ENCODE data around the gene C11orf71.

C11orf71 gene

DNA sequence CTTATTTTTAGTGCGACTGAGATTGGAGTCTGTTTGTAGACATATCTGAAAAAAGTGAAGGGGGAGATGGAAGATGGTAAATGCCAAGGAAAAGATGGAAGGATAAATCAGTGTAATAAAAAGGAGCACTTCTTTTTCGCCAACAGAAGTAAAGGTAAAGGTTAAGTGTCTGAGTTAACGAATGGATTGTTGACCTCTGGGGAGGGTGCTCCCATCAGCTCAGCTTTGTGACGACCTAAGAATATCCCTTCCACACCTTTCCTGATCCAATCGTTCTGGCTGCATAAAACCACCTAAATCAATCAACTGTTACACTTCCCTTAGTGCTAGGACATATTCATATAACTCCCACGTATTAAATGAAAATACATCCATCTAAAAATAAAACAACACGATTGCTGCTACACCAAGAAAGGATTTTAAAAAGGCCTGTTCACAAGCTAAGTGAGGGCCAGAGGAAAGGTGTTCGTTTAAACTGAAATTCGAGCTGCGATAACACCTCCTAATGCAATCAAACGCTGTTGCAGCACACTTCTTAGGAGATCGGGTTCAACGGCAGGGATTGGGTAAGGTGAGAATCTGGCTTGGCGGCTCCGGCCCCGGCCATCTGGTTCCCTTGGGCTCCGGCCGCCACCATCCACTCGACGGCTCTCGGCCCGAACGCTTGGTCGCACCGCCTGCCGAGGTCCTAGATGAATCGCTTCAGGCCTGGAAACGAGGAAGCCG is 658 bp downstream of the C11orf71 start:
- DNase-seq (ENCODE audit: low read depth in 2 of 2), result no peak

DNA sequence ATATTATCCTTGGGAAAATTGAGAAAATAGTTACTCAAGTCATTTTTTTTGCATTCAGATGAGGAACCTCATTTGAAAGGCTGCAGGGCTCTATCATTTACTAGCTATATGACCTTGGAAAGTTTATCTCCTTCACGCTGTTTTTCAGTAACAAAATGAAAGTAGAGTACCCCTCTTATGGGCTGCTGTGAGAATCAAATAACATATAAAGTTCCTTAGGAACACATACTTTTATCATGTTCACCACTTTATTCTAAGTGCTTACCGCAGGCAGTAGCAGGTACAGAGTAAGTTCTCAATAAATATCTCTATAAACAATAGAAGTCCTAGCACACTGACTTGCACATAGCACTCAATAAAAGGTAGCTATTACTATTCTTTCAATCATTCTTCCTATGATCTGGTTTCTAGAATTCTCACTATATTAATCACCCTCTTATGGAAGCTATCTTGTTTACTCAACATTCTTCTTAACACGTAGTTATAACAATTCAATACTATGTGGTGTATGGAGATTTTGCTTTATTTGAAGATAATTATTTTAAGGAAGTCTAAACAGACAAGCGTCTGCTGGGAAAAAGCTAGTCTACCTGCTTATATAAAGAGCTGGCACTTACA is 1.9 kb downstream of the C11orf71 start:
- no peak for DNase-seq (ENCODE audit: low read depth in 2 of 2)

DNA sequence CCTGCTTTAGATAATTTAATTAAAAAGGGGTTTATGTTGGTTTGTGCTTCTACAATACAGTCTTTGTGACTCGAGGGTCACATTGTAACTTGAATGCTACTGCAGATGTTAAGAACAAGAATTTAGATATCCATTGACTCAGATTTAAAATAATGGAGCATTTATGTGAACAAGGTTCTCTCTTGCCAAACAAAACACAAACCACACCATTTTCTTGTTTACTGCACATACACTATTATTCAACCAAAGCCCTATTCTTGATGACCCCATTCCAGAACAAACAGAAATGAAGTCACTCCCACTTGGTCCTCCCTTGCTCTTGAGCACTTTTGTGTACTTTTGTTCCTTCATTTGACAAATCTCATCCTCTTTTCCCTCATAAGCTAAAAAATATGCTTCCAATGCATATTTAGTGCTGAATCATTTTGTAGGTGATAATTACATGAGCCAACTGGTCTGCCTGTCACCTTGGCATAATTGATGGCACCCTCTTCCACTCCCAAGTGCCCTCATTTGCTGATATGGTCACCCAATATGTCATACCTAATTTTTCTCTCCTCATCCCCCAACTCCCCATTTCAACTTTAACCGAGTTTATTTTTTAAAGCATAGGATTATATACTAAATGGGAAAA is 2.8 kb downstream of the C11orf71 start:
- no peak for DNase-seq (ENCODE audit: low read depth in 2 of 2)

DNA sequence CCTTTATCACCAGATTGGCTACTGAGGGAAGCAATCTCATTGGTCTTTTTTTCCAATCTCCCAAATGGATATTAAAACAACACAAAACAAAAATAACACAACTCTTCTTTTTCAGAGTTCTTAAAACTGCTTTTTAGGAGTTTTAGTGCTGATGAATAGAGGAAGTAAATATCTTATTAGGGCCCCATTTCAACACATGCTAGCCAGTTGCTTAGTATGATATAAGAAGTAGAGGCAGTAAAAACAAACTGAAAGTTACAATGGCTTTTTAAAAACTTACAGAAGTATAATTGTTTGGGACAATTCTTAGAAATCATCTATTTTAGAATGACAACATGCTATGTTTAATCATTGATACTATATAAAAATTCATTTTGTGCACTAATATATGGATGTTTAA is 3.4 kb downstream of the C11orf71 start:
- DNase-seq (ENCODE audit: low read depth in 2 of 2), result no peak

DNA sequence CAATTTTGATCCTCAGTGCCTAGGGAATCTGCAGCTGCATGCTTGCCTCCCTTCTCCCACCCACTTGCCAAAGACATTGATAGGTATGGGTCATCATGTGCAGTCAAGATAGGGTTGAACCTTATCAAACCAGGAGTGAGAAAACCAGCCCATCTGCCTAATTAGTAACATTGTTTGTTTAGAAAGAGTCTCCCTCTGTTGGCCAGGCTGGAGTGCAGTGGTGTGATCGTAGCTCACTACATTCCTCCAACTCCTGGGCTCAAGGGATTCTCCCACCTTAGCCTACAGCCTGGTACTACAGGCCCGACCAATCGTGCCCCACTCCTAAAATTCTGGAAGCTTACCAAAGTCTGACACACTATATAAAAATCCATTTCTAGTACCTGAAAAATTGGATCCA is 4.6 kb downstream of the C11orf71 start:
- DNase-seq (ENCODE audit: low read depth in 2 of 2), result no peak

DNA sequence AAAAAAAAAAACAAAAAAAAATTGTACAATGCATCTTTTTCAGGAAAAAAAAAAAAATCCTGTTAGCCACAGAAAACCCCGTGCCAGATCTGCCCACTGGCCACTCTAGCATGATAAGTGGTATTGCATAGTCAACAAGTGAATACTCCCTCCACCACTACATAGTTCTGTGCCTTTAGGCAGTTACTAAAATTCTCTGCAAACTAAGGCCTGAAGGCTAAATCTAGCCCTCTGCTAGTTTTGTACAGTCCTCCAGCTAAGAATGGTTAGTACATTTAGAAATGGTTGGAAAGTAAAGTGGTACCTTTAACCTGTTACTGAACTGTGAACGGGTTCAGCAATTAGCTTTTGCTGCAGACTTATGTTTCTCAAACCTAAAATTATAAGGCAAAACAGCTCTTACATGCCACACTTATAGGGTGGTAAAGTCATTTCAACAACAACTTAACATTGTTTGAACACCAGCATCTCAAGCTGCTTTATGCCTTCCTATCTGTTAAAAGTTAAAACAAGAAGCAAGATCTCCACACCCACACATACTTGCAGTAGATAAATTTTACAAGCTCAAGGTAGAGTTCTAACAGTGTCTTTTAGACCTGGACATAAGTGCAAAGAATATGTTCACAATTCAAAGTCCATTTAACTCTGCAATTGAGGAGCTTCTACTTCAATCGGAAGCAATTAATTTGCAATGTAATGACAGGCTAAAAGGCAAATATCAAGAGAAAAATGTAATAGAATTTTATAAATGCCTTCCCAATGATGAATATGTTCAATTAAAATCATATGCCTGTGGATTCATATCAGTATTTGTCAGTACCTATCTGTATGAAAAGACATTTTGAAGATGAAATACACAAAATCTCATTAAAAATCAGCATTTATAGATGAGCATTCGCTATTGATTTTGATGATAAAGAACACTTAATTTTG is 7.3 kb downstream of the C11orf71 start:
- no peak for DNase-seq (ENCODE audit: low read depth in 2 of 2)

DNA sequence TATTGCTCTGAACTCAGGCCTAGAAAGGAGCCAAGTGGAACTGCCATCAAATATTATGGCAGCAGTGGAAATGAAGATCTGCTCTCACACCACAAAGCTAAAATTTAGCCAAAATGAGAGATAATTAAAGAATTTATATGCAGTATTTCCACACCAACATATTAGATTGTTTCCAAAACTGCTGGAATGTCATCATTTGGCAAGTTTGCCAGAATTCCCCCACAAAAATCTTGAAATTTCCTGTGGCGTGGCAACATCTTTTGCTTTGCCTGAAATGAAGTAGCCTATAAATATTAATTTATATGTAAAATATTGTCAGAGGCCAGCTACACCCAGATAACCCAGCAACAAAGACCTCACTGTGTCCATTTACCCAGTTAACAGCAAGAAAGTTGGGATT is 13.8 kb downstream of the C11orf71 start:
- no peak for DNase-seq (ENCODE audit: low read depth in 2 of 2)

DNA sequence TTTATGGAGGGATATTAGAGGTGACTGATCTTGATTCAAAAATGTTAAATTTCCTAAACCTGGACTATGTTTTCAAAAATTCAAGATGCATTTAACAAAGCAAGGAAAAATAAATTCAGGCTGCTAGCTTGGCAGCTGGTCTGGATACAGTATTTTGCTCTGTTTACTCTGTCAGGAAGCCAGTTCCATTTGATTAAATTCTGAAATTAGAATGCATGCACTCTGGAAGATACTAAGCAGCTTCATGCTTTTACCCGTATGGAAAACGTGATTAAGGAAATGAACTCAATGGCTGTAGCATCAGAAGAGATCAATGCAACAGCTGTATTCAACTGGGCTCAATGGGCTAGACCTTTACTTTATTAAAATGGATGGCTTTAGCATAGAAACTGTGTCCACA is 14.2 kb downstream of the C11orf71 start:
- DNase-seq (ENCODE audit: low read depth in 2 of 2), result no peak

DNA sequence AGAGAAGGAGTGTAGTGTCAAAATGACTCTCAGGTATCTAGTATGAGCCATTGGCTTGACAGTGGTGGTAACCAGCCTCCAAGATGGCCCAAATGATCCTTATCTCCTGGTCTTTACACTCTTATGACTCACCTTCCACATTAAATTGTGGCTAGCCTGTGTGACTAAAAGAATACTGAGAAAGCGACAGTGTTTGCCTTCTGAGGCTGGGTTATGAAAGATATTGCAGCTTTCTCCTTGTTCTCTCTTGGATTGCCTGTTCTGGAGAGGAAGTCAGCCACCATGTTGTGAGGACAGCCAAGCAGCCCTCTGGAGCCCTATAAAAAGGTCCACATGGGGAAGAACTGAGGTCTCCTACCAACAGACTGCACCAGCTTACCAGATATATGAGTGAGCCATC is 15.8 kb downstream of the C11orf71 start:
- no peak for DNase-seq (ENCODE audit: low read depth in 2 of 2)

DNA sequence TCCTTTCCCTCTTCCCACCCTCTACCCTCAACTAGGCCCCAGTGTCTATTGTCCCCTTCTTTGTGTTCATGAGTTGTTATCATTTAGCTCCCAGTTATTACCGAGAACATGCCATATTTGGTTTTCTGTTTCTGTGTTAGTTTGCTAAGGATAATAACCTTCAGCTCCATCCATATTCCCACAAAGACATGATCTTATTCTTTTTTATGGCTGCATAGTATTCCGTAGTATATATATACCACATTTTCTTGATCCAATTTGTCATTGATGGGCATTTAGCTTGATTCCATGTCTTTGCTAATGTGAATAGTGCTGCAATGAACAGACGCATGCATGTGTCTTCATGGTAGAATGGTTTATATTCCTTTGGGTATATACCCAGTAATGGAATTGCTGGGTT is 17.8 kb downstream of the C11orf71 start:
- no peak for DNase-seq (ENCODE audit: low read depth in 2 of 2)

DNA sequence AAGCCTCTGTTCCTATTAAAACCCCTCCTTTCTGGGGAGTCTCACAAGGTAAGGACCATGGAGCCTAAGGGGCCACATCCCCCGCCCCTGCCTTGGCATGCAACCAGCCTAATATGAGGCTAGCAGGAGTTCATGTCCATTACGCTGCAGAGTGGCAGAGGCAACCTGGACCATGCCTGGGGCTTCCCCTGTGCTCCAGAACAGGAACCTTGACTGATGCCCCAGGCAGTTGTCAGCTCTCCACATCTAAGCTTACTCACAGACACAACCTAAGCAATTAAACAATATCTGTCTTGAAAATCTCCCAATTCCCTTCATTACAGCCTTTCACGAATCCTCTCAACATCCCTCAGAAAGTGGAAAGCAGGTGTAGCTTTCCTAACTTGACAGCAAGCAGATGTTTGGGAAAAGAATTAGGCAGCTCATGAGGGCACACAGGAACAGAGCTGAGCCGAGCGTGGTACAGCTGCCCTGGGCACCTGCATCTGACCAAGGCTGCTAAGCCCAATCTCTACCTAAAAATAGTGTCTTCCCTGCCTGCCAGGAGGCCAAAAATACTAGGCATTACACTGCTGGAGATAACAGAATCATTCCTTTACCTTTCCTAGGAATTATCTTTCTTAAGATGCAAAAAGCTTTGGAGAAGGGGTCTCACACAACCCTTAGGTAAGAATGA is 20.8 kb downstream of the C11orf71 start:
- no peak for DNase-seq (ENCODE audit: low read depth in 2 of 2)

DNA sequence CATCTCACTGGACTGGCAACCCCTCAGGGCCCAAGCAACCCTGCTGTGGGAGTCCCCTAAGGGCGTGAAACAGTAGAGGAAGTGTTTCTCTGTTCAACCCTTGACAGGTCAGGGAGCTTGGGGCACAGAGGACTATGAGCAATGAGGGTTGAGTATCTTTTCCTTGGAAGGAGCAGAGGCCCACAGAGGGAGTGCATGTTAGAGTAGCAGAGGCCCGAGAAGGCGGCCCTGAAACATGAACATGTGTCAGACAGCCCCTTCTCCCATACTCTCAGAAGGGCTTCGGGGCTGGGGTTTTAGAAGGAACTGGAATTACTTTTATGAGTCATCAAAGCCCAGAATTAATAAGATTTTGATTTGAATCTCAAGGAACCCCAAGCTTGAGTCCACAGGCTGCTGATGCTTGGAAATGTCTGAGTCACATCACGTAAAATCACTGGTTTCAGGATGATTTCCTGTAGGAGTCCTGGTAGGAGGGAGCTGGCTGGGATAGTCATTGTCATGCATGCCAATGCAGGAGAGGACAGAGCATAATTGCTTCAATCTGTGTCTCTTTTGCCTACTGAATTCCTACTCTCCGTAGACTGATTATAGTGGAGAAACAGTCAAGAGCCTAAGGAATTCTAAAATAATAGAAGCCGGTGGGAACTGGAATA is 22.6 kb downstream of the C11orf71 start:
- DNase-seq (ENCODE audit: low read depth in 2 of 2), result no peak

DNA sequence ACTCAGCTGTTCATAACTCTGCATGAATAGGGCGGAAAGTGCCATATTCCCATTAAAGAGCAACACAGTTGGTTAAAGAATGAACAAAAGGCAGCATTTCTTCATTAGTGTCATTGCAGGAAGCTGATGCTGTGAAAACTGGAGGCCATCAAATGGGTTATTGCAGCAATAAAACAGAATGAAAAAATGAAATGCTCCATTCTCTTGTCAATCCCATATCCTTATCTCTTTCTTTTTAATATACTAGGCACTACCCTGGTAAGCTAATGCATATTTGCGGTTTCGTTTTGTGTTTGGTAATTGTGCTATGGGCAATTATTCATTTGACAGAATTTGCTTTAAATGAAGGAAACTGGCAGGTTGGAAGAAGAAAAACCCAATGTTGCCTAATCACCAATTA is 25.3 kb downstream of the C11orf71 start:
- DNase-seq (ENCODE audit: low read depth in 2 of 2), result no peak

DNA sequence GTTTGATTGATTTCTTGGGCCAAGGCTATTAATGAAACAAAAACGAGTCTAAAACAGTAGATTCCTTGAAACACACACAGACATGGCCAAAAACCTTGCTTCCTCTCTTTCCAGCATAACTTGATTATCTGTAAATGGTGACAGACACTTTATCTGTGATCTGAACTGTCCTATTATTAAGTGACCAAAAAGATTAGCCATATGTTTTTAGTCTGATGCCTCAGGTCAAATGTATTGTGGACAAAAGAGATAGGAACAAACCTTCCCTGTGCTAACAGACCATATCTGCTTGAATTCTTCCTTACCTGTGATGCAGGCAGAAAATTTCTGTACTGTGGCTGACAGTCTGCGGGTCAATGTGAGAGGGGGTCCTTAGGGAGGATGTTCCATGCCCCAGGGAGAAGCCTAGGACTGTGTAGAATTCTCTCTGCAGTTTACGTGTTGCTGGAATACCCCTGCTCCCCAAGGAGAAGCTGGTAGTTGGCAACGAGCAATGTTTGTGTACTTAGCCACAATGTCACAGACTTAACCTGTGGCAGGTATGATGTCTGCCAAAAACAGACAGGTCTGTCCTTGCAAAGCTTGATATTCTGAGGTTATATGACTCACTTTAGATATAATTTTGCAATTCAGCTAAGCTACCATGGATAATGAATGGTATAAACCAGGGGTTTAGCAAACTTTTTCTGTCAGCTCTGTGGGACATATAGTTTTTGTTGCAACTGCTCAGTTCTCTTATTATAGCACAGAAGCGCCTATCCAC is 31.2 kb downstream of the C11orf71 start:
- no peak for DNase-seq (ENCODE audit: low read depth in 2 of 2)

DNA sequence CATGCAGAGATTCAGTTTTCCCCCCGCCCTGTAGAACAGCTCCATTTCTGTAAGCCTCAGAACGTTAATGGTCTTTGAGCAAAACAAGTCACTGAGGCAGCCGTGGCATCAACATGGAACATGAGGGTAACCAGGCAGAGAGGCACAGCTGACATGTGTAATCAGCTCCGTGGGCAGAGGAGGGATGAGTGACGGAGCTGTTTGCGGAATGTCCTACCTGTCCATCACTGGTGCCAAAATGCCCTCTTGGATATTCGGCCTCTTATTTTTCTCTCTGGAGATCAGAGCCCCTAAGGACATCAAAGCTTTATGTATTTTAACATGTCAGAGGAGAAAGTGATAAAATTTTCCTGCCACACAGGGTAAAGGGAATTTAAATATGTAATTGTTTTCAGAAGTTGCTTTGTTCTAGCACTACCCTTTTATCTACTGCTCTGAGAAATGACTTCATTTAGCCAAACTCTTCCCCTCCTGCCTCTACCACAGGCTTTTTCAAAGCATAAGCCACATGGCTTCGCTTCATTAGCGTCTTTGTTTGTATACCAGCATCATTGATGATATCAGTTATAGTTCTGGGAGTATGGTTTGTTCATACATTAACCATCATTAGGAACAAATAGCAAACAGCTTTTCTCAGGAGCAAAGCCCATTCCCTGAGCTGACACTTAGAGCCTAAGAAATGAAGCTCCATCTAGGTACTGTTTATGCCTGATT is 32.9 kb downstream of the C11orf71 start:
- no peak for DNase-seq (ENCODE audit: low read depth in 2 of 2)

DNA sequence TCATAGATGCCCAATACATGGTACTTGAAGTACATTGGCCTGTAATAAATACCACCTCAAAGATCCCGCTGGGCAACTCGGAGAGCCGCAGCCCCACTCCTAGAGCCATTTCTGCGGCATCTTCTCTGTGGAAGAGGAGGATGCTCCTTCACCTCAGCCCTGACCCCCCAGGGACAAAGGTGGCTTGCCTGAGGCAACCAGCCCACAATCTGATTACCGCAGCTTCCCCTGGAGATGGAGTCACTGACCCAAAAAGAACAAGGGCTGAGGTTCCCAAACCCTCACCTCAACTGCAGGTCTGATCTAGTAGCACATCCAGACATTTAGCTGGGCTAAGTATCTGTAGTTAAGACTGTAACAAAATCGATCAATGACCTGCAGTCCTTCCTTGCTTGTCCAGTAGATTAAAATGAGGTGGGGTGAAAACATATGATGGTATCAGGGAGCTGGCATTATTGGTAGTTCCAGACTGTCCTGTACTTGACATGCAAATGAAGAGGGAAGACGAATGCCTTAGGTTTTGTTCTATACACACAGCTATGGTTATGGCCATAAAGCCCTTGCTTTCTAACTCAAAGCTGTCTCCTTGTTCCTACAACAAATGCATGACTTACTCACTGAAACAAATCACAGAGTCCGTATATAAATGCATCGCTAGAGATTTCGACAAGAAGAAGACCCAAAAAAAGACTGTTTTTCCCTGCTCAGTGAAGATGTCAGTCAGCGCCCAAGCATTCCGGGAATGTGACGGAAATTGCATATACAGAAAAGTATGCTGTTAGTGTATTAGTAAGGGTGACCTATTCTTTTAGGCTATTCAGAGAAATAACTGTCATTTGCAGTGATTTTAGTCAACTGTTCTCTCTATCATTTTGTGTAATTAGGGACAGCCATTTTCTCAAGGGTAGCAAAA is 33.7 kb downstream of the C11orf71 start:
- DNase-seq (ENCODE audit: low read depth in 2 of 2), result no peak

DNA sequence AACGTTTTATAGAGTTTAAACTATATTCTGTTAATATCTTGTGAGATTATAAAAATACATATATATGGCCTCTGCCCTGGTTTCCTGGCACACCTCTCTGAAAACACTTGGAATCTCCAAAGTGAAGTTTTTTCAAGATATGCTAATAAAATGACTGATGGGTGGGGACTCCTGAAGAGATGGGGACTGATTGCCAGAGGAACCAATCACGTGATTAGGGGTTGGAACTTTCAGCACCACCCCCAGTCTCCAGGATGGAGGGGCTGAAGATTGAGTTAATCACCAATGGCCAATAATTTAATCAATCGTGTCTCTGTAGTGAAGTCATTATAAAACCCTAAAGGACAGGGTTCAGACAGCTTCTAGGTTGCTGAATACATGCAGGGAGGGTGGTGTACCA is 37.4 kb downstream of the C11orf71 start:
- no peak for DNase-seq (ENCODE audit: low read depth in 2 of 2)

DNA sequence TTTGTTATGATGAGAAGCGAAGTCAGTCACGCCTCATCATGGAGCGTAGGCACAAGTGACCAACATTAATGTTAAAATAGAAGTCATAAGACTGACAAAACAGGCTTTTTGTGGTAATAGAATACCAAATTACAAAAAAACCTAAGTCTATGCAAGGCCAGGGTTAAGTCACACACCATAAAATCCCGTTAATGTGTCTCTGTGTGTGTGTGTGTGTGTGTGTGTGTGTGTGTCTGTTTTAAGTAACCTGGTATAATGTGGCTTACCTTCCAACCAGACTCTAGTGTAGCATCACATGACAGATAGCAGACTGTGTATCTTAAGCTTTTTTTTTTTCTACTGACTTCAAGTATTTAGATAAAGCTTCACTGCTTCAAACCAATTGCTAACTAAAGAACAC is 38.0 kb downstream of the C11orf71 start:
- DNase-seq (ENCODE audit: low read depth in 2 of 2), result no peak

DNA sequence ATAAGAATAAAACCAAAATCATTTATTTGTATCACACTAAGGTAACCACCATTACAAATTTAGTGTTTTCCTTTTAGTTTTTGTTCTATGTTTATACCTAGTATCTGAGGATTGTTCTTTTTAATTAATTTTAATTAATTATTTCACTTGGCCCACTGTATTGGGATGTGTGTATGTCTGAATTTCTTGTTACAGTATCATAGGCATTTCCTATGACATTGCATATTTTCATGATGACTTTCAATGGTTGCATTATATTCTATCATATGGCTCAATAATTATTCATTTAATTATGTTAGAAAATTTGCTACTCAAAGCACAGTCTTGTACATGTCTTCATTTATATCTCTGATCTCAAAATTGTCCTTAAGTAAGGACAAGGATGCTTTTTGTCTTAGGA is 41.0 kb downstream of the C11orf71 start:
- no peak for DNase-seq (ENCODE audit: low read depth in 2 of 2)
